EL (cell line): Measurements from ENCODE around the gene PIK3R1.
A peak's percentile ranks its signal among the peaks of the same experiment; 100 is the strongest.

Source experiments
- DNase-seq: peaks from one replicate; pipeline ENCODE4 v3.0.0-alpha.2; 2016

The PIK3R1 gene

GRCh38 chr5:68272289-68272688 lies 56.7 kb downstream of the PIK3R1 start:
- peak; percentile 18 for DNase-seq

GRCh38 chr5:68273717-68274409 lies 58.3 kb downstream of the PIK3R1 start:
- no peak for DNase-seq

GRCh38 chr5:68274847-68275651 lies 59.5 kb downstream of the PIK3R1 start:
- DNase-seq, result no peak

- DNase-seq, result no peak
Measured at GRCh38 chr5:68276740-68277139, 61.2 kb downstream of the PIK3R1 start.

GRCh38 chr5:68277431-68277830 lies 61.9 kb downstream of the PIK3R1 start:
- peak; percentile 81 for DNase-seq

- DNase-seq, result no peak
Measured at GRCh38 chr5:68279984-68280383, 64.4 kb downstream of the PIK3R1 start.

GRCh38 chr5:68282001-68282400 lies 66.4 kb downstream of the PIK3R1 start:
- no peak for DNase-seq

GRCh38 chr5:68283766-68284165 lies 68.2 kb downstream of the PIK3R1 start:
- DNase-seq, result no peak

- DNase-seq, result no peak
Measured at GRCh38 chr5:68285075-68285840, 69.7 kb downstream of the PIK3R1 start.

- DNase-seq, result peak; percentile 65
Measured at GRCh38 chr5:68285851-68286611, 70.5 kb downstream of the PIK3R1 start.

GRCh38 chr5:68286612-68286912 lies 71.0 kb downstream of the PIK3R1 start:
- DNase-seq, result no peak

- no peak for DNase-seq
Measured at GRCh38 chr5:68287631-68287975, 72.0 kb downstream of the PIK3R1 start.

- peak; percentile 77 for DNase-seq
Measured at GRCh38 chr5:68287976-68288706, 72.6 kb downstream of the PIK3R1 start.

- no peak for DNase-seq
Measured at GRCh38 chr5:68288707-68289134, 73.2 kb downstream of the PIK3R1 start.

- peak; percentile 8 for DNase-seq
Measured at GRCh38 chr5:68289498-68289897, 73.9 kb downstream of the PIK3R1 start.

GRCh38 chr5:68290260-68290674 lies 74.7 kb downstream of the PIK3R1 start:
- peak; percentile 37 for DNase-seq

GRCh38 chr5:68290847-68291246 lies 75.3 kb downstream of the PIK3R1 start:
- DNase-seq, result no peak

- DNase-seq, result peak; percentile 49
Measured at GRCh38 chr5:68292316-68292715, 76.8 kb downstream of the PIK3R1 start.

- no peak for DNase-seq
Measured at GRCh38 chr5:68295772-68296171, 80.2 kb downstream of the PIK3R1 start.

- DNase-seq, result no peak
Measured at GRCh38 chr5:68296895-68297294, 81.3 kb downstream of the PIK3R1 start.

GRCh38 chr5:68297656-68298055 lies 82.1 kb downstream of the PIK3R1 start:
- no peak for DNase-seq

GRCh38 chr5:68298479-68298878 lies 82.9 kb downstream of the PIK3R1 start:
- DNase-seq, result no peak
